ENCODE data around the gene HMGB4.

The HMGB4 gene, protein sequence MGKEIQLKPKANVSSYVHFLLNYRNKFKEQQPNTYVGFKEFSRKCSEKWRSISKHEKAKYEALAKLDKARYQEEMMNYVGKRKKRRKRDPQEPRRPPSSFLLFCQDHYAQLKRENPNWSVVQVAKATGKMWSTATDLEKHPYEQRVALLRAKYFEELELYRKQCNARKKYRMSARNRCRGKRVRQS

DNA sequence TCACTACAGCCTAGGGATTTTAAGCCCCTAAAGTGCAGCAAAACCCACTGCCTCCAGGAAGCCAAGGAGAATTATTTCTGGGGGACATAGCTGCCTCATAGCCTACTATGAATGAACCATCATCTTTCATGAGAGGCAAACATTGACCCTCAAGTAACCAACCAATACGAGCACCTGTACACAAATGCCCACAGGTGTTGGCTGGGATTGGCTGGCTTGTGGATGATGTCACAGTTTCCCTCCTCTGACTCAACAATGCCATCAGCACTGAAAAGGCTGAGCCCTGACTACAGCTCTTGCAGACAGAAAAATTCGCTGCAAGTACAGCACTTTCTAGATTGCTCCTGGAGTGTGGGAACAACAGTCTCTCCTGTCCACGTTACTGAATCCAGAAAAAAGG, at the start of gene HMGB4:
Gene HMGB4 (plus strand): TSS at position 301 of the 400 bp plus-strand sequence. CDS start 113 bp downstream, outside the sequence.
- no peak for DNase-seq

DNA sequence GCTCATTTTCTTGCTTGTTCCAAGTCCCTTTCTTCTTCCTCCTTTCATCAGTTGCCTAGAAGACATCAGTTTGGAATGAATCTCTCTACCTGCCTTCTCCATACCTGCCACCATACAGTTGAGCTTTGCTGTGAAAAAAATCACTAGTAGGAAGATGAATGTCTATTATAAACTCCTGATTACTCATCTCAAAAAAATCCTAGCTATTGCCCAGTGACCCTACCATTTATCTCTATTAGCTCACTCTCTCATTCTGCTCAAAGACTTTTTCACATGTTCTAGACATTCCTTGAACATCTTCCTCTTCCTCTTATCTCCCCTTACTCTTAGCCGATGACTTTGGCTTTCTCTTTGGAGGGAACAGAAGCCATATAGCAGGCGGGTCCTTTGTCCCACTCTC, 49.7 kb upstream of the HMGB4 start:
- DNase-seq: no peak

DNA sequence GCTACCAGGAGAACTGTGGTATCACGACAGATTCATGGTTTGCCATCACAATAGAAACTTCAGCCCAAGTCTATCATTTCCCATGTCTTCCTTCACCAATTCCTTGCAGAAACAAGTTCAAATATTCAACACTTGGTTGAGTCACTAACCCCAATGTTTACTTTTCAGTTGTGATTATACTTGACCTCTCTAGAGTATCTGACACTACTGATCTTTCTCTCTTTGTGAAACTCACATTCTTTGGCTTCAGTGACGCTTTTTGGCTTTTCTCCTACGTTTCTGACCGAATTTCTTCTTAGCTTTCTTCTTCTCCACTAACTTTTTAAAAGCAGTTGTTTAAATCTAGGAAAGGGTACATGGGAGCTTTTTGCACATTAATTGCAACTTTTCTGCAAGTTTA, 48.8 kb upstream of the HMGB4 start:
- DNase-seq: no peak

DNA sequence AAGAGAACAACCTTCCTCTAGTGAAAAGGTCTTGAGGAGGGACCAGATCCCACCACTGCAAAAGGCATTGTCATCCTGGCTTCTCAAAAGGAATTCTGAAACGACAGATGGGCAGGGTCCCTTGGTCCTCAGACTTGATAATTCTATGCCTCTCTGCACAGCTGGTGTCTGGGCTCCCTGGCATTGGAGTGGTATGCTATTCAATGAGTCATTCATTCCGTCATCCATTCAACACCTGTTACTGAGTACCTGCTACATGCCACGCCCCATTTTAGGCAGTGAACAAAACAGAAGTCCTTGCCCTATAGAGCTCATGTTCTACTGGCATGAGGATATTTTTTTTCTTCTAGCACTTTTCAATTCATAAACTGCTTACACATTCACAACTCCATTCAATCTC, 45.8 kb upstream of the HMGB4 start:
- DNase-seq: no peak

DNA sequence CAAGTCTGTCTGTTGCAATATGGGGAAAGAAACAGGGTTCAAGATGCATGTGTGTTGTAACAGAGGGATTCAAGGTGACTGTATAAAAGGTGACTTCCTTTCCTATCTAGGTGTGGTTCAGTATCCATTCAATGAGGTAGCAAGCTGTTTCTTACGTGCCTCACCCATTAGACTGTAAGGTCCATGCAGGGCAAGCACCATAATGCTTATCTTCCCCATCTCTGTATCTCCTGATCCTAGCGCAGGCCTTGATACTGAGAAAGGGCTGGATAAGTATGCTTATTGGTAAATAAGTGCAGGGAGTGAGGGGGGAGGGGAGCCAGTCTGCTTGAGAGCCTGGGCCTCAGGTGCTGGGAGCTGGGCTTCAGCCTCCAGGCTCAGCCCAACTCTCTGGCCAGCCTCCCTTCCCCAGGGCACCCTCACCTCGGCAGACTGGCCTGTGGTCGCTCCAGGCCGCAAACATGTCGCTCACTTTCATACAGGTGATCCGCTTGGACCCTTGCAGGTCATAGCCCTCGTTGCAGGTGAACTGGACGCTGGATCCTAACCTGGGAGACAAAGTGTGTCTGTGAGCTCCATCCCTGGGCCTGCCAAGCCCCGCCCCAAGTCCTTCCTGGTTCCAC, 44.5 kb upstream of the HMGB4 start:
- DNase-seq: no peak

DNA sequence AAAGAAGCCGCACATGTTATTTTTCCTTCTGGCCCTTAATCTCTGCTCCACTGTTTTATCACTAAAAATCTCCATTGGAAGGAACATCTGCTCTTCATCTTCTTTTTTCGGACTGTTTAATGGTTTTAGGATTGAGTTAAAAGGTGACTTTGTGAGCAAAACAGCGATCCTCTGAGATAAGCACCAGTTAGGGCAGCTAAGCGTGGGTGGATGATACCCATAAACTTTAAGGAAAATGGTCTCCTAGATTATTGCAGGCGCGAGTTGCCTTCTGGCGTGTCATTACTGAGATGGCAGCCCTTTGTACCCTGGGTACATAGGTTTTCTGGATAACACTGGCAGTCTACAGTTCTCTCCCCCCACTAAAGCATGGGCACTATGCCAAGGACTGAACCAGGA, 44.0 kb upstream of the HMGB4 start:
- no peak for DNase-seq

DNA sequence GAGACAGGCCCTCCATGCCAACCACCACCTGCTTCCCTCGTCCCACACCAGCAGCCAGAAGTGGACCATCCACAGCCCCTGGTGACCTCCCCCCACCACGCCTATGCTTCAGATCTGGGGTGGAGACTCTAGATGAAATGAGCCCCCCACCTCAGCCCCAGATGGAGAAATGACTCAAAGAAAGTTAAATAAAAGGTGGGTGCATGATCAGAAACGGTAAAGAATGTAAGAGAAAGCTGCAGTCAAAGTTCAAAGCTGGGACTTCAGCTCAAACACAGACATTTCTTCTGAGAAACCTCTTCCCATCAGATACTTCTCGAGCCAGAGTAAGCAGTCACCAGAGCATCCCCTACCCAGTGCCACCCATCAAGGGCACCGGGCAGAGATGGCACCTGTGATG, 43.1 kb upstream of the HMGB4 start:
- DNase-seq: no peak

DNA sequence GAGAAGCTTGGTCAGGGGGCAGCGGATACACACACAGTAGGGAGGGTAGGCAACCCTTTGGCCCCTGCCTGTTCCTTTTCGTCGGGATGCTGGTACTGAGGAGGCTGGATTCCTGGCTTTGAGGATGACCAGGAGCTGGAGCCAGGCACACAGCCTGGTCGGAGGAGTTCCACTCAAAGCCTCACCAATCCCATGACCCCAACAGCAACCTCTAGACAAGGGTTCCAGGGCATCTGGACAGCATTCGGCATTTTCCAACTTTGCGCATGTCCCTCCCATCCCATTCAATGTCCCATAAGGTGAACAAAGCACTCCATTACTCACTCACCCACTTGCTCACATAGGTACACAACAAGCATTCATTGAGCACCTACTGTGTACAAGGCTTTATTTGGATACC, 42.6 kb upstream of the HMGB4 start:
- DNase-seq: no peak

DNA sequence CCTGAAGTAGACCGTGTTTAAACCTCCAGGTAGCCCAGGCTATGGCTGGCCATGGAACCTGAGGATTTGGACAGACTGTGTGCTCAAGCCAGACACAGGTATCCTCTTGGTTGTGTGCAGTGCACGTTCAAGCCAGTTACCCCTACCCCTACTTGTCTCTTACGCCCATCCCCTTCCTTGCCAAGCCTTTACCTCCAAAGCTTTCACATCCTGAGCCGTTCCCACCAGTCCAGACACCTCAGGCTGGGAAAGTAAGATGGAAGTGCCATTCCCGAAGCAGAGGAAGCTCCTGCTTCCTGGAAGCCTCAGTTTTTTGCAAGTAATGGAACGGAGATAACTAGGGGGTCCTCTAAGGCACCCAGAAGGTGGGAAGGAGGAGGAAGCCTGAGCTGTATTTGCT, 41.5 kb upstream of the HMGB4 start:
- DNase-seq: no peak

DNA sequence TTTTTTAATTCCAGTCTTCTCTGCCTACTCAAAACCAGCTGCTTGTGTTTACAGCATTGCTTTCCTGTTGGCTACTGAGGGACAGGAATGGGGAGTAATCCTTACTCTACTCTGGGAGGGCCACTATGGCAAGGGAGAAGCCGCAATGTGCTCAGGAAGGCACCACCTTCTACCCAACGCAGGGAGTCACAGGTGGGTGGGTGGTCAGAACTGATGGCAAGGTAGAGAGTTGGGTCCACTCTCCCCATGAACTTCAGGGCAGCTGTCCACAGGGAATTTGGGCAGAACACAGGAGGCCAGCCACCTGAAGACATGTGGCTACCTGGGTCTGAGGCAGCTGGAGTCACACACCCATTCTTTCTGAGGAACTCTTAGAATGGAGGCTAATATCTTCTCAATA, 40.5 kb upstream of the HMGB4 start:
- no peak for DNase-seq

DNA sequence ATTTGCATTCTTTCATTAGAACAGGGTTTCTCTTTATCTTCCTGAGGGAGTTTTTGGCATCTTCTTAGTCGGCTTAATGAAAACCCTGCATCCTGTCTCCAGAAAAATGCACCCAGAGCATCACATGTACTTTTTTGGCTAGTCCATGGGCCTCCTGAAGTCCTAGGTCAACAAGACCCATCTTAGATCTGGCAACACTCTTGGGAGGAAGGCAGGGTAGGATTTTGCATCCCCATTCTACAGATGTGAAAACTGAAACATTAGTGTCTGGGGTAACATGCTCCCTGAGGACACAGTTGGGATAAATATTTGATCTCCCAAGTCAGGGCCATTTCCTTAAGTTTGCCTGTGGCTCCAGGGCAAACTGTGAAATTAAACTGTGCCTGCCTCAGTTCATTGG, 40.0 kb upstream of the HMGB4 start:
- DNase-seq: no peak

DNA sequence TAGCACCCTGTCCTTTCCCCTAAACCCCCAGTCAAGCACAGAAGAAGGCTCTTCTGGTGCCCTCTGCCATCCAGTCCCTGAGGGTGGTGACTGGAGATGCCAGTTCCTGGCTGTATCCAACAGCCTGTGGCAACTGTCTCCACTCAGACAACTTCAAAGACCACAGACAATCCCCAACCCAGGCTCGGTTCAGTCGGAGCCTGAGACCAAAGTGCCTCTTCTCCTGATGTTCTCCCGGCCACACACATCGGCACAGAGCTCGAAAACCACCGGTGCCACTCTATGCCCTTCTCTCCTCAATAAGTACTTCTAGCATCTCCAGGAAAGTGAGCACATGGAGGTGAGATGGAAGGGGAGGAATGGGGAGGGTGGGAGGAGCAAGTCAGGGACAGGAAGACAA, 39.6 kb upstream of the HMGB4 start:
- no peak for DNase-seq

DNA sequence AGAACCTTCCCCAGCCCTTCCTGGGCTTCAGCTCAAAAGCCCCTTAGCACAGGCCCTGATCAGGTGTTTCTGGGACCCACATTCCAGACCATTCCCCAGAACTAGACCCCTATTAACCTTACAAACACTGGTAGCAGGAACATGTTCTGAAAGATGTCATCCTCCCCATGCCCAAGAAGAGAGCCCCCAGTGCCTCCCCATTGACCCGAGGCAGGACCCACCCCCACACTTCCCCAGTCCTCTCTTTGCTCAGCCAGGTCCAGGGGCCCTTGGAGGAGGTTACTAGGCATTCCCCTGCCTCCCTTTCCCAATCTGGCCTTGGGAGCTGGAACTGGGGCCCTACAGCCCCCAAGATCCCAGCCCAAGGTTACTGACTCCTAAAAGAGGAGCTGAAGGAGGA, 38.9 kb upstream of the HMGB4 start:
- no peak for DNase-seq

DNA sequence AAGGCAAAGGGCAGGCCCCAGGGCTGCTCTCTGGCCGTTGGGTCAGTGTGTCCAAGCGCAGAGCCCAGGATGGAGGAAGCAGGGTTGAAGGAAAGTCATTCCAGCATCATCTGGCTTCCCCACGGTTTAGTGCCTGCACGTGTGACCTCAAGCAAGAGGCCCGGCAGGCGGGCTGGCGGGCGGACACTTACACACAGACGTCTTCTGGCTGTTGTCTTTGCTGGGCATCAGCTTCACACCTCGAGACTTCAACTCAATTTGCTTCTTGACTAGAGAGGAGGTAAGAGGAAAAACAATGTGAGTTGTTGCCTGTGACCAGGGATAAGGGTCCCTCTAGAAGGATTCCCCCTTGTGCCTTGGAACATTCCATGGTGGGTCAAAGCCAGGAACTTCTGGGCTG, 38.4 kb upstream of the HMGB4 start:
- DNase-seq: no peak

DNA sequence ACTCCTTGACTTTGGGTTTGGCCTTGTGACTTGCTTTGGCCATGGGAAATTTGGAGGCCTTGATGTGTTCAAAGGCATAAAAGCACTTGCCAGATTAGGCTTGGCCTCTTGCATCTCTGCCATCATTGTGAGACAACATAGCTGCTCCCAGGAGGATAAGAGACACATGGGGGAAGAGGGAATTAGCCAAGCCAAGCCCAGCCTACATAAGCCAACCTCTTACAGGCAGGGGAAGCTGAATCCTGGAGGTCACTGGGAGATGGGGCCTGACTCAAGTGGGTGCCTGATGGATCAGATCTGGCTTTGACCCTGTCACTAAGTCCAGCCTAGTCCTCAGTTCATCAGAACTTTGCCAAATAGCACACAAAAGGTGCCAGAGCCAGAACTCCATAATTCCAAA, 37.6 kb upstream of the HMGB4 start:
- no peak for DNase-seq

DNA sequence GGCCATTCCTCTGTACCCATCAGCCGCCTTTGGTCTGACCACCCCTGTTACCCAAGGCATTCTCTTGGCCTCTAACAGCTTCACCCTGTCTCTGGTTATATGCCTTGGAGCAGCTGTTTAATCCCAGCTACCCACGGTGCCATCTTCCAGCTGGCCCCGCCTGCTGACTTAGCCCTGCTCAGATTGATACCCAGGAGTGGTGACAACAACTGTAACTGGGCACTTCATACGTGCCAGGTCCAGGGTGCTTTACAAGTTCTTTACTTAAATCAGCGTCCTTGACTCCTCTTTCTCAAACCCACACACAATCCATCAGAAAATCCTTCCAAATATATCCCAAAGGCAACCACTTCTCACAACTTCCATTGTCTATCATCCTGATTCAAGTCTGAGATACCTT, 37.2 kb upstream of the HMGB4 start:
- DNase-seq: no peak

DNA sequence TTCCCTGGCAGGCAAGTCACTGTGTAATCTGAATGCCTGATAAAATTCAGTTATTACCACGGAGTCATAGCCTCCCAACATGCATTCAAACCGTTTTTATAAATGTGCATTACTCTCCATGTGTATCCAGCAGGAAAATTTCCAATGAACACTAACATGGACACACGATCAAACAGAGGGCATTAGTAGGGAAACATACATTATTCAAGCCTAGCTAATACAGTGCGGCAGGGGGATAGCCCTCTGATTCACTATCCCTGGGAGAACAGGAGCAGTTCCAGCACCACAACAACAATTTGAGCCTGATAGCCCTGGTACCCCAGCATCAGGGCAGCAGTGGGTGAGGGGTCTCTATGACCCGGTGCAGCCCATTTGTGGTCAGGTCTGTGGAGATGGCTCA, 35.8 kb upstream of the HMGB4 start:
- DNase-seq: no peak

DNA sequence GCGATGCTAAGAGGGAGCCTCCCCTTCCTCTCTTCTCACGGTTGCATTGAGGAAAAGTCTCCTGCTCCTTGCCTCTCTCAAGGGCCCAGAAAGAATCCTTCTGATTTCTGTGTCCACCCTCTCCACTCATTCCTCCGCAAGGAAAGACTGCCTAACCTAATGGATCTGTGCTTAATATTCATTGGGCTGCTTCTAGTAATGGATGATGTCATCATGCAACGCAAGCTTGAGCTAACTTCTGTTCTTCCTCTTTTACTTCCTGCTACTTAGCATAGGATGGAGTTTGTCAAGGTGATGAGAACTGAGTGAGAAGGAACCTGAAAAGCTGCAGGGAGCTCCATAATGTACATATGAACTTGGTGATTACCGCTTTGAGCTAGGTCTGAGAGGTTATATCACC, 35.2 kb upstream of the HMGB4 start:
- no peak for DNase-seq

DNA sequence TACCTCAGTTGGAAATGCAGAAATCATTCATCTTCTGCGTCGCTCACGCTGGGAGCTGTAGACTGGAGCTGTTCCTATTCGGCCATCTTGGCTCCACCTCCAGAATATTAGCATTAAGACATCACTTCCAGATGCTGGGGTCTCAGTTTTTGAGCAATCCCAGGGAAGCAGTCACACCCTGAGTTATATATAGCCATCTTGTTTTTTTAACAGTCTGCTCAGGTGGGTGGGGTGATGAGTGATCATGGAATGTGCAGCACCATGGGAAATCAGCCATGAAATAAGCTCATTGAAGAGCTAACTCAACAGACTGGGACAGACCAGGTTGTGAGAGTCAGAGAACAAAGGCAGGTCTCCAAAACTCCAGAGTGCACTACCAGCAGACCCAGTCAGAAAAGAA, 27.0 kb upstream of the HMGB4 start:
- no peak for DNase-seq

DNA sequence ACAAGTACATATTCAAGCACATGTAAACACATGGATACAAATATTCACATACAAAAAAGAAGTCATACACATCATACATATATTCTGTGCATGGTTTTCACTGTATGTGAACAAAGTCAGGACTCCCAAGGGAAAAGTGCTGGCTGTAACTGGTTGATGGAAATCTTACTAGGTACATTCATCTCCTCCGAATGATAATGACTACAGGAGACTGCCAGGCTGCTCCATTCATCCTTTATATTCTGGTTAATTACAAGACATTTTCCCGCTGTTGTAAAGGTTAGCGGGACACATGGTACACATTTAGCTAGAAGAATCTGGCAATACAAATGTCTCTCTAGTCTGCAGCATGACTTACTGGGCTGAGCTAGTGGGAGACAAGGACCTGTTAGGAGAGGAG, 26.2 kb upstream of the HMGB4 start:
- no peak for DNase-seq

DNA sequence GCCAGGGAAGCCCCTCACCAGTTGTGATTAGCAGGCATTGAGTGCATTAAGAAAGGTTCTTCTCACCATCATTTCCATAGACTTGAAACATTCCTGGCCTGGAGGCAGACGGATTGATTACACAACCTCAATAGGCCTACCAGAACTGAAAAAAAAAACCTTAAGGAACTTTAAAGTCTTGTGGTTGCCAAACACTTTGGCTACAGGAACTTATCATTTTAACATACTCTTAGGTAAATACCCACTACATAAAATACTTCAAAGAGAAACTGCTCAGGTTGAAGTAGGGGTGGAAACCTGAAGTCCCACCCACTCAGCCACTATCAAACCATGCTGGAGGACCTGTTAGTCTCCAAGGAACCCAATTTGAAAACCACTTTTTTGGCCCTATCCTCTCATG, 22.4 kb upstream of the HMGB4 start:
- no peak for DNase-seq

DNA sequence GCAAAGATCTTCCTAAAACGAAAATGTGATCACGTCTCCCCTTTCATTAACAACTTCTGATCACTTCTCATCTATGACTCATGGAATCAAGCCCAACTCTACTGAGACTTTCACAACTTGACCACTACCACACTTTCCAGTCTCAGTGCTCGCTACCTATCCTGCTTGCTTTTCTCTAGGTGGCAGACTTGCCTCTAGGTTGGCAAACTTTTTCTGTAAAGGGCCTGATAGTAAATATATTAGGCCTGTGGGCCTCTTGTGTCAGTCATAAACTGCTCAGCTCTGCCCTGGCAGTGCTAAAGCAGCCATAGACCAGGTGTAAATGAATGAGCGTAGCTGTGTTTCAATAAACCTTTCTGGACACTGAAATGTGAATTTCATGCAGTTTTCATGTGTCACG, 21.5 kb upstream of the HMGB4 start:
- no peak for DNase-seq

DNA sequence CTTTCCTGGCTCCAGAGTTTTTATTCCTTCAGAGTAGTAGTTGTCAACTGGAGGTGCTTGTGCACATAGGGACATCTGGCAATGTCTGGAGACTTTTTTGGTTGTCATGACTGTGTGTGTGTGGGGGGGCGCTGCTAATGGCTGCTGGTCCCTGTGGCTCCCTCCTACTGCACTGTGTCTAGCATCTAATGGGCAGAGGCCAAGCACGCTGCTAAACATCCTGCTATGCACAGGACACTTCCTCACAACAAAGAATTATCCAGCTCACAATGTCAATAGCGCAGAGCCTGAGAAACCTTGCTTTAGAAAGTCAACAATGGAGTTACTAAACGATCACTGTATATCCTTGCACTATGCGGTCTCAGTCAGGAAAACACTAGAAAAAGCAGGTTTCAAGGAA, 19.7 kb upstream of the HMGB4 start:
- DNase-seq: no peak

DNA sequence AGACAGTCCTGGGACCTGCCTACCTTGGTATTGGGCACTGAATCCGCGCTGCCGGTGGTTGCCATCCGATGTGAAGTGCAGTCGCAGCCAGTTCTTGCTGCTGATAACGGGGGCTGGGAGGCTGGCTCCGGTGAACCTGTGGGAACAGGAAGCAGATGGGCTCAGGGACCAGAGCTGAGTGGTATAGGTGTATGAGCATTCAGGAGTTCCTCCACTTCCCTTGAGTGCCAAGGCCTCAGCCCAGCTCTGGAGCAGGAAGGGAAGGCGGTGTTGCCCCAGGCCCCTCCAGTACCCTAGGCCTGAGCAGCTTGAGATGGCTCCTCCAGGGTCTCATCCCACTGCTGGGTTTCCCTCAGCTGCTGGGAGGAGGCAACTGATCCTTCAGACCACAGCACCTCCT, 17.0 kb upstream of the HMGB4 start:
- no peak for DNase-seq

DNA sequence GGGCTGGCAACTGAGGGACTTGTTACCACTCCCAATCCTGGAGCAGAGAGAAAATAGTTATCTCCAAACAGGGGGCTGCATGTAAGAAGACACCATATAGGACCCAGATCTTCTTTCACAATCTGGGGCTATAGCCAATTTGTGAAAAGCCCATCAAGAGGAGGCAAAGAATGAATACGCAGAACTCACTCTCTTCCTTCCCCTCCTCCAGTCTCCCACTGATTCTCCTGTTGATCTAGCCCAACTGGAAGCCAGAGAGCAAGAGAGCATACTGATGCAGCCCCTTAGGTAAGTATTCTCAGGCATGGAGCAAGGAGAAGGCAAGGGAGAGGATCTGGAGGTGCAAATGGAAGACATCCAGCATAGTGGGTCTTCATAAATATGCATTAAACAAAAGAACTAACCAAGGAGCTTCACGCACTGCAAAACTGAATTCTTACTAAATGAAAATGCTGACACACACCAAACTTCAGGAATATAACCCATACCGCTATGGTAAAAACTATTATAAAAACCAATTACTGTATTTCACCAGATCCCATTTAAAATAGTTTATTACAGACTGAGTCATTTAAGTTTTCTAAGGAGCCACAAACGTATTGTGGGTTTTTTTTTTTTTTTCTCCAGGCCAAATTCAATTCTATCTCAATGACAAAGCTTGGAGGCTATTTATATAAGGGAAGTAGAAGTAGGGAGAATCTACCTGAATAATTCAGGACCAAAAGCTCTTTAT, 15.5 kb upstream of the HMGB4 start:
- no peak for DNase-seq

All from CD4-positive, alpha-beta T cell treated with Interleukin-17A for 1 hour (primary cell).